Lower leg skin (tissue), 3 donors: ENCODE data around the gene PLPPR3.

Source experiments
- CTCF ChIP-seq, 3 donors: fragments of 450-650 bp; IDR thresholded peaks; one replicate each; pipeline ENCODE4 v1.5.1; 2016; ENCODE audit warnings: antibody characterized with exemption in 3 of 3, mild to moderate bottlenecking in 3 of 3, moderate library complexity in 2 of 3
- POLR2A ChIP-seq, 2 donors: fragments of 450-650 bp; IDR thresholded peaks; one replicate each; pipeline ENCODE4 v1.6.1; 2016 to 2017; ENCODE audit warnings: antibody characterized with exemption in 2 of 2, mild to moderate bottlenecking in 1 of 2, moderate library complexity in 1 of 2

- no peak for TF ChIP-seq POLR2A (IDR thresholded peaks at IDR 0.05)
- no peak for TF ChIP-seq CTCF (IDR thresholded peaks at IDR 0.05)
Observed at GRCh38 chr19:778910-779653, 42.7 kb downstream of the PLPPR3 start.
